Measurements from ENCODE around the gene EML5.

The EML5 gene

GRCh38 chr14:88799522-88799921, 6.8 kb upstream of the EML5 start:
- Histone ChIP-seq H3K4me1 (ENCODE audit: low read length) (no peaks in the 10 kb centered on the region), H3K9ac (ENCODE audit: low read length) (no peak overlapping the region), H3K36me3 (replicated peaks; ENCODE audit: low read depth, low read length) (no peaks in the 10 kb centered on the region), H3K4me2 (ENCODE audit: low read length) (no peak overlapping the region), H3K27me3 (ENCODE audit: low read depth, low read length) (peaks cover 14% of the 10 kb centered on the region), H4K20me1 (ENCODE audit: insufficient read depth, low read length) (no peaks in the 10 kb centered on the region), H3K4me3 (ENCODE audit: low read length) (no peak overlapping the region), H3K27ac (ENCODE audit: low read length) (no peak overlapping the region), H3K79me2 (ENCODE audit: low read length) (no peaks in the 10 kb centered on the region), H2AFZ (ENCODE audit: low read depth, low read length) (no peak overlapping the region), H3K9me3 (ENCODE audit: insufficient read depth, low read length) (no peaks in the 10 kb centered on the region)
- TF ChIP-seq EZH2phosphoT487 (IDR thresholded peaks at IDR 0.05; ENCODE audit: low read depth) (no peak), CTCF (IDR thresholded peaks at IDR 0.05; ENCODE audit: low read depth, low read length) (no peak)

GRCh38 chr14:88798156-88798555, 5.4 kb upstream of the EML5 start:
- no peaks in the 10 kb centered on the region for H3K9me3 ChIP-seq (ENCODE audit: insufficient read depth, low read length)
- H4K20me1 ChIP-seq (ENCODE audit: insufficient read depth, low read length): no peaks in the 10 kb centered on the region
- H3K9ac ChIP-seq (ENCODE audit: low read length): no peak overlapping the region
- H3K4me1 ChIP-seq (ENCODE audit: low read length): peaks cover 5% of the 10 kb centered on the region; the same call in 1 of the 2 replicates
- no peaks in the 10 kb centered on the region for H3K36me3 ChIP-seq (replicated peaks; ENCODE audit: low read depth, low read length)
- H2AFZ ChIP-seq (ENCODE audit: low read depth, low read length): no peak overlapping the region
- H3K4me2 ChIP-seq (ENCODE audit: low read length): no peak overlapping the region
- no peak overlapping the region for H3K4me3 ChIP-seq (ENCODE audit: low read length)
- no peak overlapping the region for H3K27ac ChIP-seq (ENCODE audit: low read length)
- TF ChIP-seq EZH2phosphoT487 (IDR thresholded peaks at IDR 0.05; ENCODE audit: low read depth) (no peak), CTCF (IDR thresholded peaks at IDR 0.05; ENCODE audit: low read depth, low read length) (no peak)
- peaks cover 10% of the 10 kb centered on the region for H3K27me3 ChIP-seq (ENCODE audit: low read depth, low read length)
- no peaks in the 10 kb centered on the region for H3K79me2 ChIP-seq (ENCODE audit: low read length)

- Histone ChIP-seq H3K4me1 (ENCODE audit: low read length) (peaks cover 5% of the 10 kb centered on the region; the same call in 1 of the 2 replicates), H3K9ac (ENCODE audit: low read length) (peak overlapping the region; percentile 67), H3K36me3 (replicated peaks; ENCODE audit: low read depth, low read length) (no peaks in the 10 kb centered on the region), H3K4me3 (ENCODE audit: low read length) (peak overlapping the region; percentile 83), H4K20me1 (ENCODE audit: insufficient read depth, low read length) (no peaks in the 10 kb centered on the region), H3K9me3 (ENCODE audit: insufficient read depth, low read length) (no peaks in the 10 kb centered on the region), H3K4me2 (ENCODE audit: low read length) (peak overlapping the region; percentile 79), H2AFZ (ENCODE audit: low read depth, low read length) (peak overlapping the region; percentile 78), H3K27ac (ENCODE audit: low read length) (0 out of 2 replicates have a peak overlapping the region, but pooled peaks have one; percentile 21), H3K27me3 (ENCODE audit: low read depth, low read length) (no peaks in the 10 kb centered on the region), H3K79me2 (ENCODE audit: low read length) (no peaks in the 10 kb centered on the region)
- TF ChIP-seq EZH2phosphoT487 (IDR thresholded peaks at IDR 0.05; ENCODE audit: low read depth) (no peak), CTCF (IDR thresholded peaks at IDR 0.05; ENCODE audit: low read depth, low read length) (no peak)
These were observed 489 bp upstream of the EML5 start for GRCh38 chr14:88793259-88793625.

DNA sequence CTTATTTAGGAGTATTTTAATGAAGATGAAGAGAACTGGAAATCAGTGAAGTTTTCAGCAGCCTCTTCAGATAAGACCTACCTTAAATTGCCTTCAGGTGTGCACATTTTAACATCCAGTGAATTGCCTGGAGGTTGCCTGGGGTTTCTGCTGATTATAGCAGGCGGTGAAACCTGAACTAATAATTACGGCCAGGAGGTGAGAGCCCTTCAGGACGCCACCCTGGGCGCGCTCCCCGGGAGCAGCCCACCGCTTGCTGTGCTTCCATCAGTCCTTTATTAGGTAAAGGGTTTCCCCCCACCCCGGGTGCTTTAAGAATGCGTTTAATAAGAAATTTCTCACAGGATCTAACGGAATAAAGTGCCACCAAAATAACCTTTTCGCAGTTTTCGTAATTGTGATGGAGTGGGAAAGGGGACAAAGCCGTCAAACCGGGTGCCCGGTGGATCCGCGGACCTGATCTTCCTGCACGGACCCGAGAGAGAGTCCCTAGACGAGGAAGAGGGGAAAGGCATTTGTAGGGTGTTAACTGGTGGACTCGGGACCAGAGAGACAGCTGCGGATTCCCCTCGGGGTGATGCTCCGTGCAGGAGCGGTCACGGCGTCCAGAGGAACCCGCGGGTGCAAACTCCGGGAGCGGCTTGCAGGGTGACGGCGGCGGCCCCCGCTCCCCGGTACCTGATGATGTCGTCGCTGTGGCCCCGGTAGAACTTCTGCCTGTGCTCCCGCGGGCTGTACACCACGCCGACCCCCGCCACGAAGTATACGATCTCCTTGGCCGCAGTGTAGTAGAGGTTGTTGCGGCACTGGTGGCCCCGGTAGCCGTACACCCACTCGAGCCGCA, 902 bp downstream of the EML5 start:
- H3K9ac ChIP-seq (ENCODE audit: low read length): peak overlapping the region; percentile 67

More for the DNA sequence above, 902 bp downstream of the EML5 start:
- no peaks in the 10 kb centered on the region for H3K27me3 ChIP-seq (ENCODE audit: low read depth, low read length)
- peak overlapping the region; percentile 40 for H3K27ac ChIP-seq (ENCODE audit: low read length)
- no peaks in the 10 kb centered on the region for H3K79me2 ChIP-seq (ENCODE audit: low read length)
- H3K9me3 ChIP-seq (ENCODE audit: insufficient read depth, low read length): peaks cover 3% of the 10 kb centered on the region; the same call in 1 of the 2 replicates
- peak overlapping the region; percentile 57; the same call in 1 of the 2 replicates for H2AFZ ChIP-seq (ENCODE audit: low read depth, low read length)
- peak overlapping the region; percentile 79 for H3K4me2 ChIP-seq (ENCODE audit: low read length)
- peaks cover 8% of the 10 kb centered on the region for H3K4me1 ChIP-seq (ENCODE audit: low read length)
- TF ChIP-seq EZH2phosphoT487 (IDR thresholded peaks at IDR 0.05; ENCODE audit: low read depth) (no peak), CTCF (IDR thresholded peaks at IDR 0.05; ENCODE audit: low read depth, low read length) (no peak)
- H4K20me1 ChIP-seq (ENCODE audit: insufficient read depth, low read length): no peaks in the 10 kb centered on the region
- peaks cover 3% of the 10 kb centered on the region for H3K36me3 ChIP-seq (replicated peaks; ENCODE audit: low read depth, low read length)
- H3K4me3 ChIP-seq (ENCODE audit: low read length): peak overlapping the region; percentile 83

Data from OCI-LY3 (cell line).